Natural killer cell (primary cell): ENCODE data around the gene LGI4. TPM values are rescaled to one million over a fixed set of nuclear protein-coding genes. Genes with fewer than 3 reads are reported as not detected.

Source experiments
- ATAC-seq, 3 donors: fragments of 150-1000 bp in 2 of 3; fragments of 200-7000 bp in 1 of 3; cut with Tn5 transposase; 1 replicate in 1 of 3; 2 replicates in 2 of 3; pipeline ENCODE4 v1.10.0; 2021; ENCODE audit warnings: mild to moderate bottlenecking in 2 of 3, moderate library complexity in 2 of 3
- DNase-seq, 2 donors: peaks; one replicate each; pipeline versions ENCODE4 v3.0.0 to v3.0.0-alpha.2; 2013 to 2021; ENCODE audit warnings: mixed read lengths in 1 of 2
- H3K27ac ChIP-seq: one replicate; pipeline ENCODE4 v1.5.1; 2013; ENCODE audit warnings: mild to moderate bottlenecking, low read length
- H3K27me3 ChIP-seq: one replicate; pipeline ENCODE4 v1.6.1; 2013; ENCODE audit warnings: low read length; ENCODE audit not compliant: control insufficient read depth, insufficient read depth
- H3K36me3 ChIP-seq: one replicate; pipeline ENCODE4 v1.6.1; 2013; ENCODE audit warnings: low read length; ENCODE audit not compliant: control insufficient read depth, insufficient read depth
- H3K4me1 ChIP-seq: one replicate; pipeline ENCODE4 v1.6.1; 2013; ENCODE audit warnings: low read length; ENCODE audit not compliant: control insufficient read depth, insufficient read depth
- H3K4me3 ChIP-seq: one replicate; pipeline ENCODE4 v1.5.1; 2013; ENCODE audit warnings: low read length
- H3K9me3 ChIP-seq: one replicate; pipeline ENCODE4 v1.6.1; 2013; ENCODE audit warnings: low read length; ENCODE audit not compliant: control insufficient read depth, insufficient read depth
- H3K27ac Mint-ChIP-seq, 2 donors: one replicate each; pipeline ENCODE4 v1.8.0; 2022; ENCODE audit warnings: mild to moderate bottlenecking in 2 of 2, mixed read lengths in 2 of 2, moderate library complexity in 1 of 2
- H3K27me3 Mint-ChIP-seq, 2 donors: one replicate each; pipeline ENCODE4 v1.8.0; 2022; ENCODE audit warnings: low read depth in 2 of 2, mixed read lengths in 2 of 2
- H3K36me3 Mint-ChIP-seq: one replicate; pipeline ENCODE4 v1.8.0; 2022; ENCODE audit warnings: mixed read lengths
- H3K4me1 Mint-ChIP-seq, 2 donors: one replicate each; pipeline ENCODE4 v1.8.0; 2022; ENCODE audit warnings: mixed read lengths in 2 of 2
- H3K4me3 Mint-ChIP-seq: one replicate; pipeline ENCODE4 v1.8.0; 2022; ENCODE audit warnings: mild to moderate bottlenecking, moderate library complexity, mixed read lengths
- H3K9me3 Mint-ChIP-seq, 2 donors: one replicate each; pipeline ENCODE4 v1.8.0; 2022; ENCODE audit warnings: mixed read lengths in 2 of 2
- WGBS: methylation state at CpG from one replicate; pipeline ENCODE4 v1.1.7; 2013; ENCODE audit warnings: missing lambda C conversion rate; ENCODE audit not compliant: insufficient coverage; 5-methylcytosine and 5-hydroxymethylcytosine counted together
- intact Hi-C: fragments of 100-400 bp; cut with micrococcal nuclease; formaldehyde crosslinking; loops from one replicate; pipeline ENCODE4 v1.14.2; 2022
- total RNA-seq, 4 donors: library from RNA; stranded (reverse); fragments of 120-200 nt in 1 of 4; gene quantifications; one replicate each; pipeline versions ENCODE4 v1.2.3 to v1.2.4, GENCODE V29; 2013 to 2022
- TF ChIP-seq, protein P1 (sequence below): fragments of 200-600 bp; IDR thresholded peaks from one replicate; pipeline ENCODE4 v1.8.0; 2022; ENCODE audit warnings: antibody characterized with exemption

Gene LGI4
- total RNA-seq, 3 donors from 2014 or later (not counting 1 experiment from before 2014, with no cell fraction given), result 0.49 to 0.72 TPM; not detected in 1

GRCh38 chr19:35140207-35140961 lies 5.5 kb upstream of the LGI4 start:
- Histone ChIP-seq H3K4me3 (no peak overlapping the region), H3K36me3 (no peaks in the 10 kb centered on the region), H3K27me3 (peaks cover 11% of the 10 kb centered on the region), H3K4me1 (peaks cover 50% of the 10 kb centered on the region), H3K9me3 (no peaks in the 10 kb centered on the region), H3K27ac (no peak overlapping the region)
- Mint-ChIP-seq H3K27me3 (peaks cover 0 to 23% of the 10 kb centered on the region in 2 donors), H3K4me1 (peaks cover 22 to 50% of the 10 kb centered on the region in 2 donors), H3K4me3 (peak overlapping the region; percentile 17), H3K27ac (peak overlapping the region in 1 of 2 donors; percentile 80), H3K9me3 (no peaks in the 10 kb centered on the region), H3K36me3 (no peaks in the 10 kb centered on the region)
- ATAC-seq (no peak), DNase-seq (no peak)
- 58% methylated on average over 12 of the region's 12 CpGs for WGBS
- intact Hi-C loops, result loop anchor here (5.0 kb wide), 2 partner anchors 72 to 168 kb away; no protein-coding TSS in a partner anchor
- TF ChIP-seq, protein P1, sequence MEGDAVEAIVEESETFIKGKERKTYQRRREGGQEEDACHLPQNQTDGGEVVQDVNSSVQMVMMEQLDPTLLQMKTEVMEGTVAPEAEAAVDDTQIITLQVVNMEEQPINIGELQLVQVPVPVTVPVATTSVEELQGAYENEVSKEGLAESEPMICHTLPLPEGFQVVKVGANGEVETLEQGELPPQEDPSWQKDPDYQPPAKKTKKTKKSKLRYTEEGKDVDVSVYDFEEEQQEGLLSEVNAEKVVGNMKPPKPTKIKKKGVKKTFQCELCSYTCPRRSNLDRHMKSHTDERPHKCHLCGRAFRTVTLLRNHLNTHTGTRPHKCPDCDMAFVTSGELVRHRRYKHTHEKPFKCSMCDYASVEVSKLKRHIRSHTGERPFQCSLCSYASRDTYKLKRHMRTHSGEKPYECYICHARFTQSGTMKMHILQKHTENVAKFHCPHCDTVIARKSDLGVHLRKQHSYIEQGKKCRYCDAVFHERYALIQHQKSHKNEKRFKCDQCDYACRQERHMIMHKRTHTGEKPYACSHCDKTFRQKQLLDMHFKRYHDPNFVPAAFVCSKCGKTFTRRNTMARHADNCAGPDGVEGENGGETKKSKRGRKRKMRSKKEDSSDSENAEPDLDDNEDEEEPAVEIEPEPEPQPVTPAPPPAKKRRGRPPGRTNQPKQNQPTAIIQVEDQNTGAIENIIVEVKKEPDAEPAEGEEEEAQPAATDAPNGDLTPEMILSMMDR, result no peak

GRCh38 chr19:35138305-35138892 lies 3.5 kb upstream of the LGI4 start, which contains the start of gene FXYD1:
FXYD1 (plus strand) TSS chr19:35138824; CDS start chr19:35140080, 1,256 bp downstream.
- TF ChIP-seq, protein P1, result no peak
- Mint-ChIP-seq H3K4me1 (peaks cover 6 to 31% of the 10 kb centered on the region in 2 donors), H3K36me3 (no peaks in the 10 kb centered on the region), H3K4me3 (no peak within 1 kb of the TSS), H3K27ac (peak within 1 kb of the TSS in 1 of 2 donors; percentile 6), H3K9me3 (no peaks in the 10 kb centered on the region), H3K27me3 (peaks cover 0 to 25% of the 10 kb centered on the region in 2 donors)
- 91% methylated on average over 14 of the region's 18 CpGs for WGBS
- Histone ChIP-seq H3K4me3 (no peak within 1 kb of the TSS), H3K27me3 (peaks cover 11% of the 10 kb centered on the region), H3K4me1 (peaks cover 33% of the 10 kb centered on the region), H3K36me3 (no peaks in the 10 kb centered on the region), H3K9me3 (no peaks in the 10 kb centered on the region), H3K27ac (no peak within 1 kb of the TSS)
- DNase-seq (no peak), ATAC-seq (no peak)
- intact Hi-C loops, result no loop called here

- H3K27me3 ChIP-seq, result peaks cover 6% of the 10 kb centered on the region
- Mint-ChIP-seq H3K36me3 (no peaks in the 10 kb centered on the region), H3K4me1 (peaks cover 6 to 26% of the 10 kb centered on the region in 2 donors), H3K4me3 (no peak overlapping the region), H3K9me3 (peaks cover 0 to 4% of the 10 kb centered on the region in 2 donors), H3K27ac (peak overlapping the region in 1 of 2 donors; percentile 35), H3K27me3 (peaks cover 0 to 22% of the 10 kb centered on the region in 2 donors)
- DNase-seq (no peak), ATAC-seq (no peak)
- TF ChIP-seq, protein P1, result no peak
- H3K4me1 ChIP-seq, result peaks cover 21% of the 10 kb centered on the region
- H3K4me3 ChIP-seq, result no peak overlapping the region
- intact Hi-C loops, result no loop called here
- H3K36me3 ChIP-seq, result no peaks in the 10 kb centered on the region
- no peak overlapping the region for H3K27ac ChIP-seq
- 51% methylated on average over 9 of the region's 9 CpGs for WGBS
- H3K9me3 ChIP-seq, result no peaks in the 10 kb centered on the region
Measured at GRCh38 chr19:35136977-35137702, 2.3 kb upstream of the LGI4 start.
